HG02852 (cell line): ENCODE measurements around the gene ACAD9.
"Not testable (repeated sequence)": the region's sequence is repeated elsewhere in the genome, so short reads cannot be mapped to it uniquely, and the experiment has no call there.

ENCODE experiments used
- ATAC-seq: cut with Tn5 transposase; IDR thresholded peaks from one replicate; pipeline ENCODE4 v1.9.1; 2021; ENCODE audit warnings: mild to moderate bottlenecking, moderate library complexity; ENCODE audit not compliant: unreplicated experiment

ACAD9 gene

DNA sequence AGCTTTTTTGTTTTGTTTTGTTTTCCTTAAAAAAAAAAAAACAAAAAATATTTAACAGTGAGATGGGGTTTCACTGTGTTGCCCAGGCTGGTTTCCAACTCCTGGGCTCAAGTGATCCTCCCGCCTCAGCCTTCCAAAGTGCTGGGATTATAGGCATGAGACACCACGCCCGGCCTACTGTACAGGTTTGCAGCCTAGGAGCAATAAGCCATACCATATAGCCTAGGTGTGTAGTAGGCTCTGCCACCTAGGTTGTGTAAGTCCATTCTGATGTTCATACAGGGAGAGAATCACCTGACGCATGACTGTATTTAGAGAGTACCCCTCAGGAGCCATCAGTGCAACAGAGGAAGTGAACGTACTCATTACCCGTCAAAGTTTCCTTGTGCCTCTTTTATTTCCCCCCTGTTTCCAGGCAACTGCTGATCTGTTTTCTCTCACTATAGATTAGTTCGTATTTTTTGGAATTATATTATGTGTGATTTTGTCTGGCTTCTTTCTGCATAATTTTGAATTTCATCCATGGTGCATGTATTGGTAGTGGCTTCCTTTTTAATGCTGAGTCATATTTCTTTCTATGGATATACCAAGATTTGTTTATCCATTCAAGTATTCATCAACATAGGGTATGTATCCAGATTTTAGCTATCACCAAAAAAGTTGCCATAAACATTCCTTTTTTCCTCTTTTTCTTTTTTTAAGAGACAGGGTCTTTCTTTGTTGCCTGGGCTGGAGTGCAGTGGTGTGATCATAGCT, 9.9 kb downstream of the ACAD9 start:
- ATAC-seq, result no peak

DNA sequence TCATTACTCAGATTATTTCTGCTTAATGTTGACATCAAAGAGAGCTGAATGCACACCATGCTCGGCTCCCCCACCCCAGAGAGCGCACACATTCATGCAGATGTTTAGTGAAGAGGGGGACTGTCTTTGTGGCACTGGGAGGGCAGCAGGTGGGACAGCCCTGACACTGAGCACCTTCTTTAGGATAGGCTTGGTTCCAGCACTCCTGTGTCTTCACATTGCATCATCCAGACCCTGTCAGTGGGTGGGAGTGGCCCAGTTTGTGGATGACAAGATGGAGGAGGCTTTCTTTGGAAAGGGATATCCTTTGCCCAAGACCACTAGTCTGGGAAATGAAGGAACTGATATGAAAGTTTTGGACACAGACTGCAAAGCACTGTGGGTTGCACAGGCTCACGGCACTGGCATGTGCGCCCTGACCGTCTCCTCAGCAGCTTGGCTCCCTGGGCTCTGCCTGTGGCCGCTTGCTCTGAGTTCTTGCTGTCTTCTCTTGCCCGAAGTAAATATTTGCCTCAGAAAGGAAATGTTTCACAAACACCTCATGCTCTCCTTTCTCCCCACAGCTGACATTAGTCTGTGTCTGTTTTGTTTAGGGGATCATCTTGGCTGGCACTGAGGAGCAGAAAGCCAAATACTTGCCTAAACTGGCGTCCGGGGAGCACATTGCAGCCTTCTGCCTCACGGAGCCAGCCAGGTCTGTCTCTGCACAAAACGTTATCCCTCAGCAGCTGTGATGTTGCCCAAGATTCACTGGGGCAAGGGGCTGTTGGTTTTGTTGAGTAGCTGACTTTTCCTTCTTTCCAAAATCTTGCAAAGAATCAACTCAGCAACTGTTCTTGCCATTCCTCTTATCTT, 16.6 kb downstream of the ACAD9 start:
- ATAC-seq, result no peak

DNA sequence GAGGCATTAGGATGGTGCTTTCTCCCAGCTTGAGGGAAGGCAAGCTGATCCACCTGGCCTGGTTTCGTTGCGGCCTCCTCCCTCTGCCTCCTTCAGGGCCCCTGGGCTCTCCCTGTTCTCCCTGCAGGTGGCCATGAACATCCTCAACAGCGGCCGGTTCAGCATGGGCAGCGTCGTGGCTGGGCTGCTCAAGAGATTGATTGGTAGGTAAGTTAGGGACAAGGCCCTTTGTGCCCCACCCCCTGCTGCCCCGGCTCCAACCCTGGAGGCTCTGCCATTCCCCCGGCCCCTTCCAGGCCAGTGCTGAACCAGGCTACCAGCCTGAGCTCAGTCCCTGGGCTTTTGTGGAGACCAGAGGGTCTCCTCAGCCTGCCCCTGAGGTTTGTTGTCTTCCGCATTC, 23.0 kb downstream of the ACAD9 start:
- ATAC-seq, result no peak

DNA sequence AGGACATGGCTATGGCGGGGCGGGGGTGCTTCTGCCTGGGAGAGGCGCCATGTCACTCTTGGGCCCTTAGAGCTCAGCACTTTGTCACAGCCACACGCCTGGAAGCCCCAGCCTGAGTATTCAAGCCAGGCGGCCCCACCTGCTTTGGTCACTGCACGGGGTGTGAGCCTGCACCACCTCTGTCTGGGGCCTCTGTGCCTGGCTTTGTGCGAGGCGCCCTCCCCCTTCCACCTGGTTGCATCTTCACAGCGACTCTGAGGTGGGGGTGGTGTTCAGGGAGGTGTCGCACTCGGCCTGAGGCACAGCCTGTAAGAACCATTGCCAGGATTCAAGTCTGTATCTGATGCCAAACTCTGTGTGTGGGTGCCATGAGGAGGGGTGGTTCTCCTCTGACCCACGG, 24.1 kb downstream of the ACAD9 start:
- no peak for ATAC-seq

DNA sequence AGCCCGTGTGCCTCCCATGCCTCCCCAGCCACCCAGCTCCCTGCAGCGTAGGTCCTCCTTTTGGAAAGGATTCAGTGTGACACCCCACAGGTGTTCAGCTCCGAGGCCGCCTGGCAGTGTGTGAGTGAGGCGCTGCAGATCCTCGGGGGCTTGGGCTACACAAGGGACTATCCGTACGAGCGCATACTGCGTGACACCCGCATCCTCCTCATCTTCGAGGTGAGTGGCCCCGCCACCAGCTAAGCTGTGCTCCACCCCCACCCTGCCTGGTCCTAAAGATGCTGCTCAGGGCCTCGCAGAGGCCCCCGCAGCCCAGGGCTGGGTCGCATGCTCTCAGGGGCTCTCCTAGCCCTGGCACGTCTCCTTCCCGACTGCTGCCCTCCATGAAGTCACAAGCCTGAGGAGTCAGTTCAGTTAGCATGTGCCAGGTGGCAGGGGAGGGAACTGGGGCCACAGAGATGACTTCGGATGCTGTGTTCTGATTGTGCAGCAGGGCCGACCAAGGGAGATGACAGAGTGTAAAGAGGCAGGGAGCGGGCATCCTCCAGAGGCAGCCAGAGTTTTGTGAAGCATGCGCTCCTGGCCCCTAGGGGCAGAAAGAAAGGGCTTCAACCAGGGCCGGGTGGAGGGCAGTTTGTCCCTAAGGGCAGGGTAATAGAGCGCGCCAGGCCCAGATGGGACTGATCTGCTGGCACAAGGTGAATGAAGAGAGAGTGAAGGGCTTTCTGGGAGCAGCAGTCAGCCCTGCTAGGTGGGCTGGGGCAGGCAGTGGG, 26.8 kb downstream of the ACAD9 start:
- no peak for ATAC-seq

DNA sequence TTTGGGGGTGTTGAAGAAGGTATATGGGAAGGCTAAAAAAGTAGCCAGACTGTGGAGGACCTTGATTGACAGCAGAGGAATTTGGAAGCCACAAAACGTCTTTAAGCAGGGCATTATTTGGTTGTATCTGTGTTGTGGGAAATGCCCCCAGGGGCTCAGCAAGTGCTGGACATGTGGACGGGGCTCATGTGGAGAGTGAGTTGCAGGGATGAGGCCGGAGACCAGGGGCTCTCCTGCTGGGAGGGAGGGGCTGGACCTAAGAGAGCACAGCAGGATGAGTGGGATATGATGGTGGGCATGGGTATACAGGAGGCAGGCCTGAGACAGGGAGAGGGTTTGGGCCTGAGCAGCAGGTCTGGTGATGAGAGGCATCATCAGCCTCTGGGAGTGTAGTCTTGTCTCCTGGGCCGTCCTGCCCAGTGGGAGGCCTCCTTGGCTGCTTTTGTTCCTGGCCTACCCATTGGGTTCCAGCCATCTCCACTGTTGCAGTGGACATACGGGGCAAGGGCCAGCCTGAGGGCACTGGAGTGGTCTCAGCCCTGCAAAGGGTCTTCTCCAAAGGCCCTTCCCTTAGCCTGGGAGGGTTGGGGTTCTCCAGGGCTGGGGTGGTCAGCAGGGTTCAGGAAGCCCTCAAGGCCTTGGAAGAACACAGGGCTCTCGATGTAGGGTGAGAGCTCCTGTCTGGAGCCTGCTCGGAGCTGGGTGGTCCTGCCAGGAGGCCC, 27.5 kb downstream of the ACAD9 start:
- no peak for ATAC-seq

DNA sequence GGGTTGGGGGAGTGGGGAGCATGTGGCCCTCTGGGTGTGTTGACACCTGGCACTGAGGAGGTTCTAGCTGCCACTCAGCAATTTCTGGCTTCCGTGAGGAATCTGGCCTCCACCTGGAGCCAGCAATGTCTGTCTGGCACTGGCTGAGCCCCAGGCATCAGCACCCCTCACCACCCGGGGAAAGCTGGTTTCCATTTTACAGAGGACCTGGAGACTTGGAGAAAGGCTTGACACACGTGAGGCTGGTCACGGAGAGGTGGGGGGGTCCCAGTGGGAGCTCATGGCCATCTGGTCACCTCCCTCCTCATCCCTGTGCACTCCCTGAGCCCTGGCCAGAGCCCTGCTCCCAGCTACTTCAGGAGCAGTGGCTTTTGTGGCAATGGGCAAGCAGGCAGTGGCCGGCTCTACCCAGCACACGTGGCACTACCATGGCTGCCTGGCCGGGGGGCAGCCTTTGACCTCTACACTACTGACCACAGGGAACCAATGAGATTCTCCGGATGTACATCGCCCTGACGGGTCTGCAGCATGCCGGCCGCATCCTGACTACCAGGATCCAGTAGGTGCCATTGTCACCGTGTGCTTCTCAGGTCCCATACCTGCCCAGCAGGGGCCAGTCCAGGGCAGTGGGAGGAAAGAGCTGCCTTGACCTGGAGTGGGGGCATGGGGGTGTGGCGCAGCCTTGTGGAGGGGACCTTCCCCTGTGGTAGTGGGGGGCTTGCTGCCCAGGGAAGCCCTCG, 28.5 kb downstream of the ACAD9 start:
- ATAC-seq, result no peak

DNA sequence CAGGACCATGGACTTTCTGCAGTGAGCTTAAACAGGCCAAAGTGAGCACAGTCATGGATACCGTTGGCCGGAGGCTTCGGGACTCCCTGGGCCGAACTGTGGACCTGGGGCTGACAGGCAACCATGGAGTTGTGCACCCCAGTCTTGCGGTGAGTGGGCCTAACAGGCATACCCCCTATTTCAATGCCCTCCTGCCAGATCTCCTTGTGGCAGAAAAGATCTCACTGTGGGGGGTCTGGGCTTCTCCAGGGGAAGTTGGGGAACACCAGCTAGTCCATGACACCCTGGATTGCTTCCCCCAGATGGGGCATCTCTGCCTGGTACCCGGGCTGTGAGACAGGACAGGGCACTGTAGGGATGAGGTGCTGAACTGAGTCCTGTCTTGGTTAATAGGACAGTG, 29.5 kb downstream of the ACAD9 start:
- no peak for ATAC-seq

DNA sequence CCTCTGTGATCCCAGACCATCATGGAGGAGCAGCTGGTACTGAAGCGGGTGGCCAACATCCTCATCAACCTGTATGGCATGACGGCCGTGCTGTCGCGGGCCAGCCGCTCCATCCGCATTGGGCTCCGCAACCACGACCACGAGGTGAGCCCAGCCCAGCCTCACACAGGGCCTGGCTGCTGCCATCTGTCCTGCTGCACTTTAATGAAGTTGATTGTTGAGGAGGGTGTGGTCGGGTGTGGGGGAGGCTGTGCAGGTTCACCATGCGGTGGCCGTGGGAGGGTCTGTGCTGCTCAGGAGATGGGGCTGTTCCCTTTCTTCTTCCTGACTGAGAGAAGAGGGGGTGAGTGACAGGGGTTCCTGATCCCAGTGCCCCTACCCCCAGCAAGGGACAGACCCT, 30.6 kb downstream of the ACAD9 start:
- ATAC-seq, result no peak

DNA sequence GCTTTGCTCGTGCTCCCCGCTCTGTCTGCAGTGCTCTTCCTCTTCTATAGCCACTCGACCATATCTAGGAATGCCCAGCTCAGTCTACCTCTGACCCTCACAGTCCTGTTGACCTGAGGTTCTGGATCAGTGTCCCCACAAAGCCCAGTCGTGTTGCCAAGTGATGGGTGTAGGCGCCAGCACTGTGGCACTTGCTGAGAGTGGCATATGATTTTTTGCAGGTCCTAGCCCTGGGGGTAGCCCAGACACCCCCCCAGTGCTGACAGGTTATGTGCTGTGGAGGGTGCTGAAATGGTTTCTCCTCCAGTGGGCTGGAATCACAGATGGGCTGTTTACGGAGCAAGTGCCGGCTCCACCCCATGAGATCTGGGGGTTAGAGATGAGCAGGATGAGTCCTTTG, 32.5 kb downstream of the ACAD9 start:
- ATAC-seq, result no peak

DNA sequence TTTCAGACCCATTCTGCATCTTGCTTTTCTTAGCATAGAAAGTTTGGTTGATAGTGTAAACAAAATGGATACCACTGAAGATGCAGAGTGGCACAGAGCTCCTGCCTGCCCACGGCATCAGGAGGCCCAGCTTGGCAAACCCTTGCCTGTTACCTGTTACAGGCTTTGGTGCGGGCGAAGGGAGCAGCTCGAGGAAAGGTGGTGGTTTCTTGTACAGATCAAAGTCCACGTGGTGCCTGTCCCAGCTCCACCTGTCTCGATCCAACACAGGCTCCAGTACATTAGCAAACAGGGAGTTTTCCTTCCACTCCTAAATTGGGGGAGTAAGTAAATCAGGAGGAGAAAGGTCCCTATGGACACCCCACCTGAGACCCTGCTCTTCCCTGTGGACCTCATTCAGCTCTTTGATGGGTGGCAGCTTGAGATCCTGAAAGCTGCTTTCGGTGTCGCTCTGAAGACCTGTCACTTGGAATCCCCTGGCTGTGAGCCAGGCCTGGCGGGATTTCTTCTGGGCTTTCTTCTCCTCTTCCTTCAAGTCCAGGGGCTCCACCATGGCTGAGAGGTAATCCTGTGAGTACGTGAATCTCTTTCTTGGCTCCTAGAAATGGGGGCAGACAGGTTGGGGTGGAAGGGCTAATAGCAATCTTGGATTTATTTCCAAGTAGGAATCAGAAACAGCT, 35.7 kb downstream of the ACAD9 start:
- ATAC-seq, result no peak

DNA sequence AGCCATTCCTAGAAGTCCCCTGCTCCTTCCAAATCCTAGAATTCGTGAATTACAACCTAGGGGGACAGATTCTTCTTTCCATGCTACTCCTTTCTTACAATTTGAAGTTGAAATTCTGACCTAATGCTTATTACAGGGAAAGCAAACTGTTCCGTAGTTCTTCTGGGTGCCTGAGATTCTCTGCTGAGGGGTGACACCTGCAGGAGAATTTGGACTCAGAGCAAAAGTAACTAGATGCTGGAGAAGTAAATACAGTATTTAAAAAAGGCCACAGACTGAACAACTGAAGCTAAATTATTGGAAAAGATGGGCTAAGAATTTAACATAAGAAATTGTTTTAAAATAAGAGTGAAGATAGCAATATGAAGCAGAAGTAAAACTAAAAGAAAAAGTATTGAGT, 37.9 kb downstream of the ACAD9 start:
- no peak for ATAC-seq

DNA sequence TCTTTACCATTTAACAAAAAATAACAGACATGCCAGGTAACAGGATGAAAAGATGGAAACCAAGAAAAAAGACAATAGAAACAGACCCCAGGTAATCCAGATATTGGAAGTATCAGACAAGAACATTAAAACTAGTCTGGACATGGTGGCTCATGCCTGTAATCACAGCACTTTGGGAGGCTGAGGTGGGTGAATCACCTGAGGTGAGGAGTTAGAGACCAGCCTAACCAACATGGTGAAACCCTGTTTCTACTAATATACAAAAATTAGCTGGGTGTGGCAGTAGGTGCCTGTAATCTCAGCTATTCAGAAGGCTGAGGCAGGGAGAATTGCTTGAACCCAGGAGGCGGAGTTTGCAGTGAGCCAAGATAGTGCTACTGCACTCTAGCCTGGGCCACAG, 40.6 kb downstream of the ACAD9 start:
- ATAC-seq, result no peak

DNA sequence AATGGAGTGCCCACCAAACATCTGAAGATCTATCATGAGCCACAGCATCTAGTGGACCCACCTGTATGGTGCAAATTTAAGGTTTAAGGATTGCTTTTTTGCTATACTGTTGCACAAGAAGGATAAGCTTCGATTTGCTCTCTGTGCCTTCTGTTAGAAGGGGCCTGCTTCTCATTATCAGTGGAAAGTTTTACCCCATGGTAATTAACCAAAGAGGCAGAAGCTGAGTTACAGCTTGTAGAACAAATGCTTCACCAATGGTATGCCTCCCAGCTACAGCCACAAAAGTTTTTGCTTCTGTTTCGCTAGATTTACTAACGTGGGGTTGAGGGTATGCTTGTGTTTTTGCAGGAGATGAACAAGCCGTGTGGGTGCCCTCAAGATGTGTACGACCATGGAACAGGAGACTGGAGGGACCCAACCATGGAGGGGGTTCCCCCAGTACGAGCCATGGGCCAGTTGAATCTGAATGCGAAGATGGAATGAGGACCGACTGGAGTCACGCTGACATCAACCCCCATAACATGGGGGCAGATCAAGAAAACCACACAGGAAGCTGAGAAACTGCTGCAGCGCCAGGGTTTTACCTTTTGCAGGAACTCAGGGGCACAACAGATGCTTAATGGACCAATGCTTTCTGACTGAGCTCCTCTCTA, 43.5 kb downstream of the ACAD9 start:
- ATAC-seq, result no peak

DNA sequence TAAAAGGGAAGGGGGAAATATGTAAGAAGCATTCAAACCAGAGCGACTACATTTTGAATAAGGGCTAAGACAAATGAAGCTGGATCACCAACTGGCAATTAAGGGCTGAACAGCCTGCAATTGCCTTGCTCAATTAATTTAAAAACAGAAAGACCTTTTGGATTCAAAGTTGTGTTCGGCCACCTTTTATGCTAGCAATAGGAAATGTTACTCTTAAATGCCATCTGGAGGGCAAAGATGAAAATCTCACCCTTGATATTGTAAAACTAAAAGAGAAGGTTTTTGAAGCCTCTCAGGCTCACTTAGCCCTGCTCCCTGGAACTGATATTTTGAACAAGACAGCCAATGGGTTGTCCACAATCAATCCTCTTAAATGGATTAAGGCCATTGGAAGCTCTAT, 44.2 kb downstream of the ACAD9 start:
- no peak for ATAC-seq

DNA sequence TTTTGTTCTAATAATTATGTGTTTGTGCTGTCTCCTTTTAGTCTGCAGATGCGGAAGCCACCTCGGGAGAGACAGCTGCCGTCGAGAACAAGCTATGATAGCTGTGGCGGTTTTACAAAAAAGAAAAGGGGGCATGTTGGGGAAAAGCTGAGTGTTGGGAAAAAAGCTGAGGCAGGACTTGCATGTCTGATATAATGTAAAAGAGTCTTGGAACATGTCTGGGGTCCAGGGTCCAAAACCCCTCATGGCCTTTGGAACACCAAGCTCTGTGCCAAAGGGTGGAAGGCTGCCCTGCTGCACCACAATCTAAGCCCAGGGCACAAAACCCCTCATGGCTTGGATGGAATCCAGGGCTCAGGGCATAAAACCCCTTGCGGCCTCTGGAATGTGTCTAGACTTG, 44.6 kb downstream of the ACAD9 start:
- not testable (repeated sequence) for ATAC-seq

DNA sequence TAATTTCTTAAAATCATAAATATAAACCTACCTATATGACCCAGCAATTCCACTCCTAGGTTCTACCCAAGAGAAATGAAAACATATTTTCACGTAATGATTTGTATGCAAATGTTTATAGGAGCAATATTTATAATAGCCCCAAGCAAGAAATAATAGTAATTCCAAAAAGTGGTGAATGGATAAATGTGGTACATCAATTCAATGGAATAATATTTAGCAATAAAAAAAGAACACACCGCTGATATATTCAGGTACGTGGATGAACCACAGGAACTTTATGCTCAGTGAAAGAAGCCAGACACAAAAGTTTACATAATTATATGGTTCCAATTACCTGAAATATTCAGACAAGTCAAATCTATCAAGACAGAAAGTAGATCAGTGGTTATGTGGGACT, 49.9 kb downstream of the ACAD9 start:
- no peak for ATAC-seq

DNA sequence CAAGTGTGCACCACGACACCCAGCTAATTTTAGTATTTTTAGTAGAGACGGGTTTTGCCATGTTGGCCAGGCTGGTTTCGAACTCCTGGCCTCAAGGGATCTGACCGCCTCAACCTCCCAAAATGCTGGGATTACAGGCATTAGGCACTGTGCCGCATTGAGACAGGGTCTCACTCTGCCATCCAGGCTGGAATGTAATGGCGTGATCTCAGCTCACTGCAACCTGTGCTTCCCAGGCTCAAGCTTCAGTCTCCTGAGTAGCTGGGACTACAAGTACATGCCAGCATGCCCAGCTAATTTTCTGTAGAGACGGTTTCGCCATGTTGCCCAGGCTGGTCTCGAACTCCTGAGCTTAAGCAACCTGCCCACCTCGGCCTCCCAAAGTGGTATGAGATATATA, 51.6 kb downstream of the ACAD9 start:
- no peak for ATAC-seq

DNA sequence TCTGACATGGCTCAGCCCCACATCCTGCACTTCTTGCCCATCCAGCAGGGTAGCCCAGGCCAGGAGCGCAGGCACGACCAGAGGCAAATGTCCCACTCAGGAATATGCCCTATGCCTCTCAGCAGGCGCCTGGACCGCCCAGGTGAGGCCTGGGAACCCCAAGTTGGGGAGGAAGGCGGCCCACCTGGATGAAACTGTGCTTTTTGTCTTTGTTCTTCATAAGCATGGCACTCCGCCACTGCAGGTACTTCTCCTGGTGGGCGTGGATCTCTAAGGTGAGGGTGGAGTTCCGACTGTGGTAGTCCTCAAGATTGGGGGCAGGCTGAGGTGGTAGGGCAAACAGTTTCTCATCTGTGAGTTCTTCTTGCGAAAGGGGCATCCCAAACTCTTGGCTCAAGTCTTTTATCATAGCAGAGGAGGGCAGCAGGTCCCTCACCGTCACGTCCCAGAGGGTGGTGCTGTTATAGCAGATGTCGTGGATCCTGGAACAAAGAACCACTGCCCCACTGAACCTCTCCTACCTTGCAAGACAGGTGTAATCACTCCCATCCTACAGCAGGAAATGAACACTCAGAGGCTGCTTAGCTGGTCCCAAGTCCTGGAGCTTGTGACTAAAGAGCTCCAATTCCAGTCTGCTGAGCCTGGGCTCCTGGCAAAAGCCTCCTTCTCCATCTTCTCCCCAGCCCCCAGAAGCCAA, 53.2 kb downstream of the ACAD9 start:
- ATAC-seq, result no peak
